Measurements from ENCODE around the gene POLR2M. TPM values are rescaled to one million over a fixed set of nuclear protein-coding genes. Genes with fewer than 3 reads are reported as not detected.

The POLR2M gene
- total RNA-seq, 1 donor from 2014 or later = 212 TPM

DNA sequence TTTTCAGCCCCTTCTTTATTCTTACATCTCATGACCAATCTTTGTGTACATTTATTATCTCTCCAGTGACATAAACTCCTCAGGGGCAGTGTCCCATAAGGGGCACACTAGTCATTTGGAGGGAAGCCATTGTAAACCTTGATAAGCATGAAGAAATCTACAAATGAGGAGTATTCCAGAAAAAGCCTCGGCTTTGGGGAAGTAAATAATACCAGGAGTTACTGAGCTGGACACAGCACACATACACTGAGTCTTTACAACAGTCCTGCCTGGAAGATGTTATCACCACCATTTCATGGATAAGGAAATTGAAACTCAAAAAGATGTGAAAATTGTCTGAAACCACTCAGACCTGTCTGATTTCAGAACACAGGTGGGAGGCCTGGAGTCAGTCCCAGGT, 15.4 kb upstream of the POLR2M start:
- no peak for DNase-seq (ENCODE audit: low read depth in 2 of 2)

DNA sequence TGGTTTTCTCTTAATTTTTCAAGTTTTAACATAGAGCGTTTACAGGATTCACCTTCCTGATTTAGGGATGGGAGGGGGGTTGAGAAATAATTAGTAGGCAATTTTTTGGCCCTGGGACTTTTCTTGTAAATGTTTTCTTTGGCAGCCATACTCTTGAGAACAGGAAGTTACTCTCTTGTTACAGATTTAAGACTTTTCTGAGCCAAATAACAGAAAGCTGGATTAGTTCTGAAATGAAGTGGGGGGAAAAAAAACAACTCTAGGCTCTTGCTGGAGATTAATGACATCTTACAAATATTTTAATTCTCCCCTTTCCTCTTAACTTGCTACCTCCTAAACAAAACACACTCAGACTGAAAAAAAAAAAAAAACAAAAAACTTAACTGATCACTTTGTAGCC, 13.8 kb upstream of the POLR2M start:
- peak in 1 of 2 donors; percentile 75 for DNase-seq (ENCODE audit: low read depth in 2 of 2)

GRCh38 chr15:57694279-57694678, 12.2 kb upstream of the POLR2M start:
- DNase-seq (ENCODE audit: low read depth in 2 of 2) = no peak

GRCh38 chr15:57696146-57696545, 10.4 kb upstream of the POLR2M start:
- DNase-seq (ENCODE audit: low read depth in 2 of 2) = peak; percentile 32 to 93

GRCh38 chr15:57697588-57697987, 8.9 kb upstream of the POLR2M start:
- no peak for DNase-seq (ENCODE audit: low read depth in 2 of 2)

DNA sequence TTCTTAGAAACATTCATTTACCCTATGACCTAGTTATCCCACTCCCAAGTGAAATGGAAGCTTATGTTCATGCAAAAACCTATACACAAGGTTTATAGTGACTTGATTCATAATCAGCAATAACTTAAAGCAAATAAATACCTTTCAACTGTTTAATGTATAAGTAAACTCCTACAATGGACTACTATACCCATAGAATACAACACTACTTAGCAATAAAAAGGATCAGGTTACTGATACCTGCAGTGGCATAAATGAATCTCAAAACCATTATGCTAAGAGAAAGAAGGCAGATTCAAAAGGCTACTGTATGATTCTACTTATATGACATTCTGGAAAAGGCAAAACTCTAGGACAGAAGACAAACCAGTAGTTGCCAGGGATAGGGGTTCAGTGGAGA, 8.3 kb upstream of the POLR2M start:
- no peak for DNase-seq (ENCODE audit: low read depth in 2 of 2)

GRCh38 chr15:57698991-57699390, 7.5 kb upstream of the POLR2M start:
- no peak for DNase-seq (ENCODE audit: low read depth in 2 of 2)

DNA sequence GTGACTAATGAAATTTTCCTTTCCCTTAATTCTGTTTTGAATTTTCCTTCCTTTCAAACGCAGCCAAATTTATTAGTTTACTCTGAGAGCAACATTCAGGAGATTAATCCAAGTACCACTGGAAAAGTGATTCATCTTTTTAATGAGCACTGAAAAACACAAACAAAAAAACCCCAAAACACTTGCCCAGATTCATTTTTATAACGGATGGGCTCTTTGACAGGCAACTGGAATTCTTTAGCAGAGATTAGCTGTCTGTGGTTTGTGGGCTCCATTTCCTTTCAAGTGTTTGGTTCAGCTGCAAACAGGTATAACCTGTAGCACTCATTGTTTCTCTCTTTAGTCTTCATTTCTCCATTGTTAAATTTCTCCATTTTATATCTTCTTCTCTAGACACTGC, 3.1 kb upstream of the POLR2M start:
- DNase-seq (ENCODE audit: low read depth in 2 of 2) = peak in 1 of 2 donors; percentile 16

GRCh38 chr15:57704441-57704840, 2.1 kb upstream of the POLR2M start:
- DNase-seq (ENCODE audit: low read depth in 2 of 2) = no peak

GRCh38 chr15:57705746-57706404, 639 bp upstream of the POLR2M start:
- DNase-seq (ENCODE audit: low read depth in 2 of 2) = no peak

DNA sequence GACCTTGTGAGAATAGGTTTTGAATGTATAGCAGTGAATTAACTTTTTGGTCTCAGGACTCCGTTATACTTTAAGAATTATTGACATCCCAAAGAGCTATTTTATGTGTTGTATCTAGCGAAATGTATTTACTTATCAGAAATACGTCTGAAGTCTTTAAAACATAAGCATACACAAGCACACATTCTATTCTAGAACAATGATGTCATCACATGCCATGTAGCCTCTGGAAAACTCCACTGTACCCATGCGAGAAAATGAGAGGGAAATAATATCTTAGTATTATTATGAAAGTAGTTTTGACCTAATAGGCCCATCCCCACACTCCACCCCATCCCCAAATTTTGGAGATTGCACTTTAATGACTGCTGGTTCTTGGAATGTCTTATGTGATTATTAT, 1.5 kb downstream of the POLR2M start:
- peak; percentile 31 to 74 for DNase-seq (ENCODE audit: low read depth in 2 of 2)

DNA sequence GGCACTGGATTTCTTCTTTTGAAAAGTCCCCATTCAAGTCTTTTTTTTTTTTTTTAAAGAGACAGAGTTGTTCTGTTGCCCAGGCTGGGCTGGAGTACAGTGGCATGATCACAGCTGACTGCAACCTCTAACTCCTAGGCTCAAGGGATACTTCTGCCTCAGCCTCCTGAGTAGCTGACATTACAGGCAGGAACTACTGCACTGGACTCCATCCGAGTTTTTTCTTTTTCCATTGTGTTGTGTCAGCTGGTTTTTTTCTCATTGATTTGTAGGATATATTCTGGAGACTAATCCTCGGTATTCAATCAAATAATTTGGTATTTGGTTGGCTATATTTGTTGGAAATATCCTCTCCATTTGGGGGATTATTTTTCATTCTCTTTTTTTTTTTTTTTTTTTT, 11.8 kb downstream of the POLR2M start:
- no peak for DNase-seq (ENCODE audit: low read depth in 2 of 2)

DNA sequence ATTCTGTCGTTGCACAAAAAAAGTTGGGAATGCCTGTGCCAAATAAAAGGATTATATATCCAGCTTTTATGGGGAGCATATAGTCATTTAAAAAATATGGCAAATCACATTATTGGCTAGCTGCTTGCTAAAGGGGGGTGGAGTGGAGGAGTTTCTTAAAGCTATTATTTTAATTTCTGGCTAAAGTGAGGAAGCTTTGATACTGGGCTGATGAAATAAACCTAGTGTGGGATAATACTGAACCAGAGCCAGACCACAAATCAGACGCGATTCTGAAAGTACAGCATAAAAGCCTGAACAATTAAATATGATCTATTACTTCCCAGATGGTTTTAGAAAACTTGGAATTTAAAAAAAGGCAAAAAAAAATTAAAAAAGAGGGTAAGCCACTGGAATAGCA, 14.4 kb downstream of the POLR2M start:
- no peak for DNase-seq (ENCODE audit: low read depth in 2 of 2)

DNA sequence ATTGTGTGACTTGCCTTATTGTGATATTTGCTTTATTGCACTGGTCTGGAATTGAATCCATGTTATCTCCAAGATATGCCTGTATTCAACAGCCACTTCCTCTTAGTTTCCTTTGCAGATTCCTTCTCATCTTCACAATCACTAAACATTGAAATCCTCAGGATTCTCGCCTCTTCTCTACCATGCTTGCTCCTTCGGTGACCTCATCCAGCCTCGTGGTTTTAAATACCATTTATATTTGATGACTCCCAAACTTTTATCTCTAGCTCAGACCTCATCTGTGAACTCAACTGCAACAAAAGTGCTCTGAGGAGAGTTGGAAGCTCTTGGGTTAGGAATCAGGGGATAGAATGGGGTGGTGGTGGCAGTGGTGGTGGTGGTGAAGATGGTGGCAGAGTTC, 19.9 kb downstream of the POLR2M start:
- DNase-seq (ENCODE audit: low read depth in 2 of 2) = no peak

- DNase-seq (ENCODE audit: low read depth in 2 of 2) = no peak
Observed at GRCh38 chr15:57727031-57727430, 20.5 kb downstream of the POLR2M start.

- no peak for DNase-seq (ENCODE audit: low read depth in 2 of 2)
Observed at GRCh38 chr15:57728436-57728835, 21.9 kb downstream of the POLR2M start.

- no peak for DNase-seq (ENCODE audit: low read depth in 2 of 2)
Observed at GRCh38 chr15:57730876-57731275, 24.4 kb downstream of the POLR2M start.

DNA sequence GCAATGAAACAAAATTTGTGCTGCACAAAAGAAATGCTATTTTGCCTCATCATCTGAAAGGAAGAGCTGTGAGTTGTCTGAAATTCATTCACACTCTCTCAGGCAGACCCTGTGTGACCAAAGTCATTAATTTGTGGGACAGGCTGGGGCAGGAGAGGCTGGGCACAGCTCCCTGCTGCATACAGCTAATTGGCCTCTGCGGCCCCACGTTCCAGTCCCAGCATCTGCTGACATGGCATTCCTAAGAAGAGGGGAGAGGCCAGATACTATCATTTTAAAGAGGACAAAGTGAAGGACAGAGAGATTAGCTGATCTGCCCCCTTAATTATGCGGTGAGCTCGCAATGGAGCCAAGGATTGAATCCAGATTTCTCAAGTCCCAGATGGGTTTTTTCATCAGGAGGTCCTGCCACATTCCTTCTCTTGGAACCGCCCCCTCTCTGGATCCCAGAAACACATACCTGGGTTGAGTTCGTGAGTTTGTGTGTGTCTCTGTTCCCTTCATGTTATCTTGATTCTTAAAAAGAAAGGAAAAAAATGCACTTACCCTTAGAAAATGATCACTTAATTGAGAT, 25.1 kb downstream of the POLR2M start:
- DNase-seq (ENCODE audit: low read depth in 2 of 2) = no peak

DNA sequence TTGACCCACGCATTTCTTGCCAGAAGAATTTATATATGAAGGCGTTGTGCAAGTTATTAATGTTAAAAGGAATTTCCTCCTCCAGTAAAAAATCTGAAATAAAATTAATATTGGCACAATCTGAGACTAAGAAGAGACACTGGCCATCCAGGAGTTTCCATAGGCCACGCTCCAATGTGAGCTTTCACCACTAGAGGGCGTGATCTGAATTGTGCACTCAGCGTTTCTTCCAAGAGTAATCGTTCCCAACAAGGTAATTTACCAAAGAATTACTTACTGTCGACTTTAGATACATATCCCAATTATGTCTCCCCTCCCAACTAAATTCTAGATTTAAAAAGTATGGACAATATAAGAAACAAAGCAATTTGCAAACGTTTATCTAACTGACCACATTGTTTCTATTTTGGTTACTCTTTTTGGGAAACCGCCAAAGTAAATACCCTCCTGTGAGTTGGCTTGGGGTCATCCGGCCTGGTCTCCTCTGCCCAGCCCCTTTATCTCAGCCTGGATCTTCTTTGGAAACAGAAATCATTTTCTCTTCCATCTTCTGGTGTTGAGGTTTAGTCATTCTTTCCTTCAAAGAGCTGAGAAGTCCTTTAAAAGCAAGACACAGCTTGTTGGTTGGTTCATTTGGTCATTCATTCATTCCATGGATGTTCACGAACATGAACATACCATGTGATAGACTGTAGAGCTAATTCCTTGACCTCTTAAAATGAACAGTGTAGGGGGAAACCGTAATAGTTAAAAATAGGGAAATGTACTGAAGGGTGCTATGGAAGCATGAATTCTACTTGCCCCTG, 26.2 kb downstream of the POLR2M start:
- peak; percentile 50 to 69 for DNase-seq (ENCODE audit: low read depth in 2 of 2)

DNA sequence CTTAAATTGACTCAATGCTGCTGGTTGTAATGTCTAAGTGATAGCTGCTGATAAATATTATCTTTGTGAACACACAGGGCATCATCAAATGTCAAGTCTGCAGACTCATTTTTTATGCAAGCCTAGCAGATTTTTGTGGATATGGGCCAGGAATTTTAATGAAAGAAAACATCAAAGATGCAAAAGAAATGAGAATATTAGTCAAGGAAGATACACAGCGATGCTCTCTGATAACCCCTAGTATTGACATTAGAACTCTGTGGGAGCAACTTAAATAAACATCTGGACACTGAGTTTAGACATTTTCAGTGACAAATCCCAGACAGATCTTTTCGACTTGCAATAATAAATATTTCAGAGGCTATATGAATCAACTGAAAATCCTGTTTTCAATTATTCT, 28.3 kb downstream of the POLR2M start:
- no peak for DNase-seq (ENCODE audit: low read depth in 2 of 2)

- DNase-seq (ENCODE audit: low read depth in 2 of 2) = no peak
Observed at GRCh38 chr15:57735431-57735830, 28.9 kb downstream of the POLR2M start.

- no peak for DNase-seq (ENCODE audit: low read depth in 2 of 2)
Observed at GRCh38 chr15:57735891-57736290, 29.4 kb downstream of the POLR2M start.

DNA sequence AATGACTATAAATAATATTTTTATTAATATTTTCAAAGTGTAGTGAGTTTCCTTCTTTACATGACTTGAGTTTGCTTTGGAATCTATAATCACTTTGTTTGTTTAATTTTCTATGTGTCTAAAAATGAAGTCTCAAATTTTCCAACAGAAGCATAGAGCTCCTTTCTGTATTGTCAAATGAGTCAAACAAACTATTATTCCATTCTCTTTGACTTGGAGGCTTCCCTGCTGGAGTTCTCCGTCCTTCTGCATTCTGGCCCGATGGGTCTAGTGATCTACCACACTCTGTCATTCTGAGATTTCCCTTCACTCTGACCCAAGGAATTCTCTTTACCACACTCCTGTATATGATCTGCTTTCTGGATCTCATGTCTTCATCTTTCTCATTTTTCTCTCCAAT, 30.1 kb downstream of the POLR2M start:
- DNase-seq (ENCODE audit: low read depth in 2 of 2) = no peak

Measured in dermis microvascular lymphatic vessel endothelial cell (primary cell).